ENCODE results near the gene PCOLCE2. TPM values are rescaled to one million over a fixed set of nuclear protein-coding genes. Genes with fewer than 3 reads are reported as not detected.

The PCOLCE2 gene
- total RNA-seq, 1 experiment from 2014 or later = 14.6 TPM

DNA sequence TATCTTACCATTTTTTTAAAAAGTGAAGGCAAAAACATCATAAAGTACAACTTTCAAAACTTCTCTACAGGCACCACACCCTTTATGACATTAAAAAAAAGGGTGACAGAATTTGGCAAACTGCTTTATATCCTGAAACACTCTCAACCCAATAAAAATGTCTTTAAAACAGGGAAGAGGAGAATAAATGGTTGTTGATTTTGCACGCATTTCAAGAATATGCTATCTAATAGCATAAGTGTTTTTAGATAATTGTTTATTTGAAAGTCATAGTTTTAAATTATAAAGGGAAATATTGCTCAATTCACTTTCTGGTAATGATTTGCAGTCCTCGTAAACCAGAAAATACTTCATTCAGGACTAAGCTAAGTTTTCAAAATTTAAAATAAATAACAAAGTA, 1.7 kb upstream of the PCOLCE2 start:
- H3K27me3 ChIP-seq (ENCODE audit: control insufficient read depth, insufficient read depth, low read length) = no peaks in the 10 kb centered on the region
- POLR2A ChIA-PET = no interaction called here
- in situ Hi-C loops (cut with HindIII; ENCODE audit: low pct_unique_long_range_greater_than_20kb, low sequenced_read_pairs) = no loop called here

DNA sequence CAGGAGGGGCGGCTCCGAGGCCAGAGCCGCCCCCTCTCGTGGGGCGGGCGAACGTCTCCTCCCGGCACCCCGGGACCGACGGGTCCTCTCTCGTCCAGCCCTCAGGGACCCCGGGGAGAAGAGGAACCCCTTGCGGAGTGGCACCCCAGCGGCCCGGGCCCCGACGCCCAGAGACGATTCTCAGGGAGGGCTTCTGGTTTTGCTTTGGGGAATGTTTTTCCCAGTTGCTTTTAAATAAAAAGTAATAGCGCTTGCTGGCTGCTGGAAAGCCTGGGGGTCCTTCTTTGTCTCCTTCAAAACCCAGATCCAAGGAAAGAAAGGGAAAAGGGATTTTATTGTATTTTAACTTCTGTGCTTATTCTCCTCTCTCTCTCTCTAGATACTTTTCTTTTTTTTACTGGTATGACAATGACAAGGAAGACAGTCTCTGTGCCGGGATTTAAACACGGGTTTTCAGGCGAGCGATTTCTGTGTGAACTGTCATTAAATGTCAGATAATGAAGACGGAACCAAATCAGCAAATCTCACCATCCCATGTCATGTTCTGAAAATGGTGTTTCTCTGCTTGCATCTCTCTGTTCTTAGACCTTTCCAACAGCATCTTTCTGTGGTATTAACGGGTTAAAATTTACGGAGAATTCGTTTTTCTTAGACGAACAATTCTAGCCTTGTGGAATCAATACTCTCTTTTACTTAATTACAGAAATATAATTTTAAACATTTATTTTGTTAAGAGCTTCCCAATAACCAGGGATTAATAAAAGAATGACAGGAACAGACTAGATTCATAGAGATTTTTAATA, 530 bp upstream of the PCOLCE2 start:
- Histone ChIP-seq H3K27ac (ENCODE audit: low read length) (0 out of 2 replicates have a peak overlapping the region, but pooled peaks have one; percentile 6), H3K36me3 (ENCODE audit: control insufficient read depth, insufficient read depth, low read length) (no peaks in the 10 kb centered on the region), H3K9me3 (ENCODE audit: control insufficient read depth, insufficient read depth, low read depth, low read length) (no peaks in the 10 kb centered on the region), H3K27me3 (ENCODE audit: control insufficient read depth, insufficient read depth, low read length) (no peaks in the 10 kb centered on the region), H3K4me1 (ENCODE audit: control insufficient read depth, insufficient read depth, low read length) (peaks cover 16% of the 10 kb centered on the region), H3K4me3 (ENCODE audit: low read depth in 2 of 2, low read length in 2 of 2) (peak overlapping the region; percentile 62 to 70)
- POLR2A ChIA-PET = no interaction called here
- DNase-seq (ENCODE audit: low read depth, low spot score) = no peak
- no peak for ATAC-seq
- intact Hi-C loops (cut with micrococcal nuclease; ENCODE audit: unreplicated experiment) = no loop called here
- CTCF ChIA-PET = no interaction called here
- BruUV-seq (replicated peaks) = no TSS peak
- no peak for TF ChIP-seq TCF7L2 (IDR thresholded peaks at IDR 0.05; ENCODE audit: low read depth, low read length)
- in situ Hi-C loops (cut with HindIII; ENCODE audit: low pct_unique_long_range_greater_than_20kb, low sequenced_read_pairs) = no loop called here

More for the DNA sequence above, 1.7 kb upstream of the PCOLCE2 start:
- intact Hi-C loops (cut with micrococcal nuclease; ENCODE audit: unreplicated experiment) = no loop called here
- Histone ChIP-seq H3K4me1 (ENCODE audit: control insufficient read depth, insufficient read depth, low read length) (peaks cover 16% of the 10 kb centered on the region), H3K36me3 (ENCODE audit: control insufficient read depth, insufficient read depth, low read length) (no peaks in the 10 kb centered on the region), H3K27ac (ENCODE audit: low read length) (no peak overlapping the region), H3K9me3 (ENCODE audit: control insufficient read depth, insufficient read depth, low read depth, low read length) (no peaks in the 10 kb centered on the region), H3K4me3 (ENCODE audit: low read depth in 2 of 2, low read length in 2 of 2) (no peak overlapping the region)
- ATAC-seq (no peak), DNase-seq (ENCODE audit: low read depth, low spot score) (no peak)
- CTCF ChIA-PET = no interaction called here
- TF ChIP-seq, protein P1, sequence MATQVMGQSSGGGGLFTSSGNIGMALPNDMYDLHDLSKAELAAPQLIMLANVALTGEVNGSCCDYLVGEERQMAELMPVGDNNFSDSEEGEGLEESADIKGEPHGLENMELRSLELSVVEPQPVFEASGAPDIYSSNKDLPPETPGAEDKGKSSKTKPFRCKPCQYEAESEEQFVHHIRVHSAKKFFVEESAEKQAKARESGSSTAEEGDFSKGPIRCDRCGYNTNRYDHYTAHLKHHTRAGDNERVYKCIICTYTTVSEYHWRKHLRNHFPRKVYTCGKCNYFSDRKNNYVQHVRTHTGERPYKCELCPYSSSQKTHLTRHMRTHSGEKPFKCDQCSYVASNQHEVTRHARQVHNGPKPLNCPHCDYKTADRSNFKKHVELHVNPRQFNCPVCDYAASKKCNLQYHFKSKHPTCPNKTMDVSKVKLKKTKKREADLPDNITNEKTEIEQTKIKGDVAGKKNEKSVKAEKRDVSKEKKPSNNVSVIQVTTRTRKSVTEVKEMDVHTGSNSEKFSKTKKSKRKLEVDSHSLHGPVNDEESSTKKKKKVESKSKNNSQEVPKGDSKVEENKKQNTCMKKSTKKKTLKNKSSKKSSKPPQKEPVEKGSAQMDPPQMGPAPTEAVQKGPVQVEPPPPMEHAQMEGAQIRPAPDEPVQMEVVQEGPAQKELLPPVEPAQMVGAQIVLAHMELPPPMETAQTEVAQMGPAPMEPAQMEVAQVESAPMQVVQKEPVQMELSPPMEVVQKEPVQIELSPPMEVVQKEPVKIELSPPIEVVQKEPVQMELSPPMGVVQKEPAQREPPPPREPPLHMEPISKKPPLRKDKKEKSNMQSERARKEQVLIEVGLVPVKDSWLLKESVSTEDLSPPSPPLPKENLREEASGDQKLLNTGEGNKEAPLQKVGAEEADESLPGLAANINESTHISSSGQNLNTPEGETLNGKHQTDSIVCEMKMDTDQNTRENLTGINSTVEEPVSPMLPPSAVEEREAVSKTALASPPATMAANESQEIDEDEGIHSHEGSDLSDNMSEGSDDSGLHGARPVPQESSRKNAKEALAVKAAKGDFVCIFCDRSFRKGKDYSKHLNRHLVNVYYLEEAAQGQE (IDR thresholded peaks at IDR 0.05; ENCODE audit: insufficient read depth in 1 of 2, low read depth in 2 of 2, low read length in 1 of 2) = no peak
- TF ChIP-seq POLR2AphosphoS5 (IDR thresholded peaks at IDR 0.05; ENCODE audit: low read depth, low read length) (no peak), SIN3A (IDR thresholded peaks at IDR 0.05; ENCODE audit: borderline replicate concordance, insufficient read depth, low read depth, low read length) (no peak), TCF7L2 (IDR thresholded peaks at IDR 0.05; ENCODE audit: low read depth, low read length) (no peak)
- TF ChIP-seq, protein P2, sequence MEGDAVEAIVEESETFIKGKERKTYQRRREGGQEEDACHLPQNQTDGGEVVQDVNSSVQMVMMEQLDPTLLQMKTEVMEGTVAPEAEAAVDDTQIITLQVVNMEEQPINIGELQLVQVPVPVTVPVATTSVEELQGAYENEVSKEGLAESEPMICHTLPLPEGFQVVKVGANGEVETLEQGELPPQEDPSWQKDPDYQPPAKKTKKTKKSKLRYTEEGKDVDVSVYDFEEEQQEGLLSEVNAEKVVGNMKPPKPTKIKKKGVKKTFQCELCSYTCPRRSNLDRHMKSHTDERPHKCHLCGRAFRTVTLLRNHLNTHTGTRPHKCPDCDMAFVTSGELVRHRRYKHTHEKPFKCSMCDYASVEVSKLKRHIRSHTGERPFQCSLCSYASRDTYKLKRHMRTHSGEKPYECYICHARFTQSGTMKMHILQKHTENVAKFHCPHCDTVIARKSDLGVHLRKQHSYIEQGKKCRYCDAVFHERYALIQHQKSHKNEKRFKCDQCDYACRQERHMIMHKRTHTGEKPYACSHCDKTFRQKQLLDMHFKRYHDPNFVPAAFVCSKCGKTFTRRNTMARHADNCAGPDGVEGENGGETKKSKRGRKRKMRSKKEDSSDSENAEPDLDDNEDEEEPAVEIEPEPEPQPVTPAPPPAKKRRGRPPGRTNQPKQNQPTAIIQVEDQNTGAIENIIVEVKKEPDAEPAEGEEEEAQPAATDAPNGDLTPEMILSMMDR (IDR thresholded peaks at IDR 0.05) = no peak
- BruUV-seq (replicated peaks) = no TSS peak

DNA sequence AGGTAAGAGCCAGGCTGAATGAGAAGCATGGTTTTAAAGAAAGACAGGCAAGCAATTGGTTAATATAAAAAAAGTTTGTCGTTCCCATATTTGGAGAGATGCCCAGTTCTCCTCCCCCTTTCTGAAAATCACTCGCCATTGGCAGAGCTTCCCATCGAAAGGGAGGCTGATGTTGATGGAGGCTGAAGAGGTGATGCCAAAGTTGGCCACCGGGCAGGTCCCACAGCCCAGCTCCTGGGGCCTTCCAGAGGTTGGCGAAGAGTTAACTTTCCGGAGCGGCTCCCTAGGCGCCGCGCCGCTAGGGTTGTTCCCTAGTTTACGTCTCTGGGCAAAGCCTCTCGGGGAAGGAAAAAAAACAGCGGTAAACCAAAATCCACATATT, 793 bp downstream of the PCOLCE2 start:
- DNase-seq (ENCODE audit: low read depth, low spot score) (no peak), ATAC-seq (peak; percentile 81)
- Histone ChIP-seq H3K4me1 (ENCODE audit: control insufficient read depth, insufficient read depth, low read length) (peaks cover 16% of the 10 kb centered on the region), H3K4me3 (ENCODE audit: low read depth in 2 of 2, low read length in 2 of 2) (peak overlapping the region; percentile 62 to 70), H3K9me3 (ENCODE audit: control insufficient read depth, insufficient read depth, low read depth, low read length) (no peaks in the 10 kb centered on the region), H3K36me3 (ENCODE audit: control insufficient read depth, insufficient read depth, low read length) (no peaks in the 10 kb centered on the region), H3K27me3 (ENCODE audit: control insufficient read depth, insufficient read depth, low read length) (no peaks in the 10 kb centered on the region), H3K27ac (ENCODE audit: low read length) (peak overlapping the region; percentile 73)
- in situ Hi-C loops (cut with HindIII; ENCODE audit: low pct_unique_long_range_greater_than_20kb, low sequenced_read_pairs) (no loop called here), intact Hi-C loops (cut with micrococcal nuclease; ENCODE audit: unreplicated experiment) (no loop called here)
- ChIA-PET POLR2A (interaction anchor here (0.6 kb wide), 1 partner anchor 116 kb away, joined by 3 read pairs; no protein-coding TSS in a partner anchor), CTCF (interaction anchor here (0.6 kb wide), 1 partner anchor 8 kb away, joined by 14 read pairs; no protein-coding TSS in a partner anchor)
- TF ChIP-seq TCF7L2 (IDR thresholded peaks at IDR 0.05; ENCODE audit: low read depth, low read length) = no peak
- no peak for TF ChIP-seq POLR2AphosphoS5 (IDR thresholded peaks at IDR 0.05; ENCODE audit: low read depth, low read length)
- TF ChIP-seq, protein P2 (IDR thresholded peaks at IDR 0.05) = no peak
- TF ChIP-seq, protein P1 (IDR thresholded peaks at IDR 0.05; ENCODE audit: insufficient read depth in 1 of 2, low read depth in 2 of 2, low read length in 1 of 2) = no peak
- TF ChIP-seq SIN3A (IDR thresholded peaks at IDR 0.05; ENCODE audit: borderline replicate concordance, insufficient read depth, low read depth, low read length) = no peak
- BruUV-seq (replicated peaks) = no TSS peak
